OCI-LY1 (cell line): ENCODE results near the gene PCDH12.

Experiments used
- EZH2 ChIP-seq: fragments of 200-600 bp; sonication (generic), shearing (Covaris generic); IDR thresholded peaks from 2 replicates; pipeline ENCODE4 v1.8.0; 2017; ENCODE audit warnings: borderline replicate concordance, mixed run types, mild to moderate bottlenecking, antibody characterized with exemption, low read length, moderate library complexity, mixed read lengths
- TF ChIP-seq, protein P1 (sequence below): fragments of 200-600 bp; sonication (generic), shearing (Covaris generic); IDR thresholded peaks from 2 replicates; pipeline ENCODE4 v1.5.1; 2017; ENCODE audit warnings: mild to moderate bottlenecking, antibody characterized with exemption, low read length, moderate library complexity, mixed read lengths

DNA sequence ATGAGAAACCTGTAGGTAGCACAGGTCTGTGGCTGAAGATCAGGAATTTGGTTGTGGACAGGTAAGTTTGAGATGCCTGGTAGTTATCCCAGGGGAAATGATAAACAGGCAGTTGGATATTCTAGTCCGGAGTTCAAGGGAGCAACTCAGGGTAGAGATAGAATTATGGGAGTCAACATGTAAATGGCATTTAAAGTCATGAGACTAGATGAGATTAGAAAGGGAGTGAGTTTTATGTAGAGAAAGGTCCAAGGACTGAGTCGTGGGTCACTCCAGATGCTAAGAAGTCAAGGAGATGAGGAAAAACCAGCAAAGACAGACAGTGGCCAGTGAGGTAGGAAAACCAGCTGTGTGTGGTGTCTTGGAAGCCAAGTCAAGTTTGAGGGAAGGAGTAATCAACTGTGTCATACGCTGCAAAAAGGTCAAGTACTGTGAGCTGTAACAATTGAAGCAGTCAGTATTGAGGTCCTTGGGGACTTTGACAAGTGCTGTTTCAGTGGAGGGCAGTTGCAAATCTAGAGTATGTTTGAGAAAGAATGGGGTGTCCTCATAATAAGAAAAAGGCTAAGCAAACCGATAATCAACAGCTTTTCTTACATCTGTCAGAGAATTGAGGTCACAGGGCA lies 36.6 kb upstream of the PCDH12 start:
- TF ChIP-seq, protein P1, sequence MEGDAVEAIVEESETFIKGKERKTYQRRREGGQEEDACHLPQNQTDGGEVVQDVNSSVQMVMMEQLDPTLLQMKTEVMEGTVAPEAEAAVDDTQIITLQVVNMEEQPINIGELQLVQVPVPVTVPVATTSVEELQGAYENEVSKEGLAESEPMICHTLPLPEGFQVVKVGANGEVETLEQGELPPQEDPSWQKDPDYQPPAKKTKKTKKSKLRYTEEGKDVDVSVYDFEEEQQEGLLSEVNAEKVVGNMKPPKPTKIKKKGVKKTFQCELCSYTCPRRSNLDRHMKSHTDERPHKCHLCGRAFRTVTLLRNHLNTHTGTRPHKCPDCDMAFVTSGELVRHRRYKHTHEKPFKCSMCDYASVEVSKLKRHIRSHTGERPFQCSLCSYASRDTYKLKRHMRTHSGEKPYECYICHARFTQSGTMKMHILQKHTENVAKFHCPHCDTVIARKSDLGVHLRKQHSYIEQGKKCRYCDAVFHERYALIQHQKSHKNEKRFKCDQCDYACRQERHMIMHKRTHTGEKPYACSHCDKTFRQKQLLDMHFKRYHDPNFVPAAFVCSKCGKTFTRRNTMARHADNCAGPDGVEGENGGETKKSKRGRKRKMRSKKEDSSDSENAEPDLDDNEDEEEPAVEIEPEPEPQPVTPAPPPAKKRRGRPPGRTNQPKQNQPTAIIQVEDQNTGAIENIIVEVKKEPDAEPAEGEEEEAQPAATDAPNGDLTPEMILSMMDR: no peak
- no peak for TF ChIP-seq EZH2
